ENCODE measurements around the gene RBM38.
"Not testable (repeated sequence)": the region's sequence is repeated elsewhere in the genome, so short reads cannot be mapped to it uniquely, and the experiment has no call there.

RBM38 gene

GRCh38 chr20:57390604-57391438, at the start of gene RBM38:
Gene RBM38, plus strand, starts transcription at chr20:57391396. Its CDS starts 186 bp downstream, at chr20:57391582.
- peak; percentile 53 to 62 for DNase-seq (ENCODE audit: extremely low read depth in 1 of 2, low read depth in 1 of 2)

GRCh38 chr20:57341663-57342062, 49.5 kb upstream of the RBM38 start:
- no peak for DNase-seq (ENCODE audit: extremely low read depth in 1 of 2, low read depth in 1 of 2)

GRCh38 chr20:57342829-57343228, 48.4 kb upstream of the RBM38 start:
- no peak for DNase-seq (ENCODE audit: extremely low read depth in 1 of 2, low read depth in 1 of 2)

GRCh38 chr20:57346477-57346876, 44.7 kb upstream of the RBM38 start:
- DNase-seq (ENCODE audit: extremely low read depth in 1 of 2, low read depth in 1 of 2), result peak in 1 of 2 donors; percentile 53

GRCh38 chr20:57347393-57347792, 43.8 kb upstream of the RBM38 start:
- no peak for DNase-seq (ENCODE audit: extremely low read depth in 1 of 2, low read depth in 1 of 2)

- not testable (repeated sequence) for DNase-seq (ENCODE audit: extremely low read depth in 1 of 2, low read depth in 1 of 2)
Measured at GRCh38 chr20:57348200-57348921, 42.8 kb upstream of the RBM38 start.

- DNase-seq (ENCODE audit: extremely low read depth in 1 of 2, low read depth in 1 of 2), result not testable (repeated sequence)
Measured at GRCh38 chr20:57348922-57349574, 42.1 kb upstream of the RBM38 start.

- DNase-seq (ENCODE audit: extremely low read depth in 1 of 2, low read depth in 1 of 2), result no peak
Measured at GRCh38 chr20:57350081-57350710, 41.0 kb upstream of the RBM38 start.

- DNase-seq (ENCODE audit: extremely low read depth in 1 of 2, low read depth in 1 of 2), result not testable (repeated sequence)
Measured at GRCh38 chr20:57350726-57351041, 40.5 kb upstream of the RBM38 start.

GRCh38 chr20:57351042-57351783, 40.0 kb upstream of the RBM38 start, which contains the start of gene RAE1:
Gene RAE1, plus strand, starts transcription at chr20:57351255. Its CDS starts 2,784 bp downstream, at chr20:57354039.
- peak; percentile 78 to 85 for DNase-seq (ENCODE audit: extremely low read depth in 1 of 2, low read depth in 1 of 2)

GRCh38 chr20:57352305-57352704, 38.9 kb upstream of the RBM38 start:
- DNase-seq (ENCODE audit: extremely low read depth in 1 of 2, low read depth in 1 of 2), result no peak

- DNase-seq (ENCODE audit: extremely low read depth in 1 of 2, low read depth in 1 of 2), result no peak
Measured at GRCh38 chr20:57353351-57353750, 37.8 kb upstream of the RBM38 start.

GRCh38 chr20:57361517-57361916, 29.7 kb upstream of the RBM38 start:
- no peak for DNase-seq (ENCODE audit: extremely low read depth in 1 of 2, low read depth in 1 of 2)

- DNase-seq (ENCODE audit: extremely low read depth in 1 of 2, low read depth in 1 of 2), result no peak
Measured at GRCh38 chr20:57364451-57364850, 26.7 kb upstream of the RBM38 start.

GRCh38 chr20:57369596-57369995, 21.6 kb upstream of the RBM38 start:
- DNase-seq (ENCODE audit: extremely low read depth in 1 of 2, low read depth in 1 of 2), result no peak

GRCh38 chr20:57370316-57370715, 20.9 kb upstream of the RBM38 start:
- DNase-seq (ENCODE audit: extremely low read depth in 1 of 2, low read depth in 1 of 2), result no peak

- DNase-seq (ENCODE audit: extremely low read depth in 1 of 2, low read depth in 1 of 2), result no peak
Measured at GRCh38 chr20:57371363-57371762, 19.8 kb upstream of the RBM38 start.

- no peak for DNase-seq (ENCODE audit: extremely low read depth in 1 of 2, low read depth in 1 of 2)
Measured at GRCh38 chr20:57372157-57372556, 19.0 kb upstream of the RBM38 start.

- DNase-seq (ENCODE audit: extremely low read depth in 1 of 2, low read depth in 1 of 2), result no peak
Measured at GRCh38 chr20:57372581-57373350, 18.4 kb upstream of the RBM38 start.
